GM12891 (cell line): ENCODE data around the gene CTNNA2.

Source experiments
- DNase-seq: peaks from one replicate; pipeline ENCODE4 v3.0.0; 2011; ENCODE audit warnings: low spot score; ENCODE audit not compliant: insufficient read length
- FAIRE-seq: peaks from 2 replicates; lab custom pipeline; 2011; peaks lifted over from hg19 to GRCh38; lab: Jason Lieb, UNC
- PAX5 ChIP-seq: IDR thresholded peaks from 2 replicates; pipeline ENCODE4 v1.6.1; 2011; ENCODE audit warnings: low read length, moderate library complexity, mild to moderate bottlenecking; ENCODE audit not compliant: insufficient read depth, severe bottlenecking
- POLR2A ChIP-seq: IDR thresholded peaks from 2 replicates; pipeline ENCODE4 v1.6.1; 2011; ENCODE audit warnings: low read depth, low read length, control low read depth
- POLR2AphosphoS5 ChIP-seq: IDR thresholded peaks from 2 replicates; pipeline ENCODE4 v1.6.1; 2011; ENCODE audit warnings: low read depth, low read length, control low read depth
- POU2F2 ChIP-seq: IDR thresholded peaks from 2 replicates; pipeline ENCODE4 v1.6.1; 2011; ENCODE audit warnings: low read depth, mild to moderate bottlenecking, control low read depth, low read length, moderate library complexity
- SPI1 ChIP-seq: IDR thresholded peaks from 2 replicates; pipeline ENCODE4 v1.6.1; 2011; ENCODE audit warnings: low read depth, low read length, control low read depth
- TAF1 ChIP-seq: IDR thresholded peaks from 2 replicates; pipeline ENCODE4 v1.6.1; 2011; ENCODE audit warnings: low read depth, low read length, control low read depth

Gene CTNNA2

DNA sequence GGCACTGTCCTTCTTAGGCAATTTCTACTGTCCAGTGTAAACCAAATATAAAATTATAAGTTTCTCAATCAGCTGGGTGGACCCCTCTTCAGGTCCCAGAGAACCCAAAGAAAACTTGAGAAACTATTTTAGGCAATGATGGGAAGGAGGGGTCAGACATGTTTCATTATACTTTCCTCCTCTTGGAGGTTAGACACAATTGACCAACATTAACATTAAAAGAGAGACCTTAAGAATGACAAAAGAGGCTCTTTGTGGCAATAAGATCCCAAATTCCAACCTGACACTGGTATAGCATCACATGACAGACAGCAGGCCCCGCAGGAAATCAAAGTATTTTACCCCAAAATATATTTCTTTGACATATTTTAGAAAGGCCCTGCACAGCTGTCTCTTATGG, 718.6 kb downstream of the CTNNA2 start:
- DNase-seq (no peak), FAIRE-seq (no peak)
- TF ChIP-seq POU2F2 (no peak), TAF1 (no peak), POLR2AphosphoS5 (no peak), PAX5 (no peak), POLR2A (no peak), SPI1 (no peak)

GRCh38 chr2:80233333-80233732, 720.5 kb downstream of the CTNNA2 start:
- no peak for FAIRE-seq
- TF ChIP-seq POLR2AphosphoS5: no peak
- TF ChIP-seq SPI1: no peak
- TF ChIP-seq PAX5: no peak
- TF ChIP-seq TAF1: no peak
- TF ChIP-seq POU2F2: no peak
- TF ChIP-seq POLR2A: no peak
- DNase-seq: no peak

DNA sequence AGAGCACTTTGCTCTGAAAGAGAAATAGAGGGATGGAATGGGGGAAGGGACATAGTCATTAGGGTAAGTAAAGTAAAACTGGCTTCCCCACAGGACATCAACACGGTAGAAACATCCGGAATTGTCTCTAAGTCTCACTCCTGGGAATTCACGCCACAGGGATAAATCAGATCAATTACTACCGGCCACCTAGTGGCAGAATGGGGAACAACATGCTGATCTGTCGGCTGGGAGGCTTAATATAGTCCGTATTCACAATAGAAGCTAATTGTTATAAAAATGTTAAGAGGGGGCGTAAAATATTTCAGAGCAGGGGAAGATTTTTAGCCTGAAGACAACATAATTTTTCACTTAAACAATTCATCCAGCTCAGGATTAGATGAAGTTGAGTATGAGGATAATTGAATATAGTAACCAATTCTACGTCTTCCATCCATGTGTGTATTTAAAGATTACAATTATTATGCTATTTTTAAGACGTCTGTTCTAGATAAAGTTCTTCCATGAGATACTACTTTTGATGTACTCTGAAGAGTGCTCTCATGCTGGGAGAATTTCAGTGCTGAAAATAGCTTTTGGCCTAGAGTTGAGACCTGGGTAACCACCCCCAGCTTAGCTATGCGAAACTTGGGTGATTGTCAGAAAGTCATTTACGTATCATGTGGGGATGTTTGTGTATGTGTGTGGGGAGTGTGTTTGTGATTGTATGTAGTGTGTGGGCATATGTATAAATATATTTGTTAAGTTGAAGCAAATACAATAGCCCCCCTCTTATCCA, 726.0 kb downstream of the CTNNA2 start:
- FAIRE-seq: peak; percentile 13
- DNase-seq: peak; percentile 5

GRCh38 chr2:80242355-80242910, 729.6 kb downstream of the CTNNA2 start:
- TF ChIP-seq SPI1: no peak
- no peak for DNase-seq
- FAIRE-seq: no peak

More for the DNA sequence above, 726.0 kb downstream of the CTNNA2 start:
- TF ChIP-seq PAX5: no peak
- TF ChIP-seq POLR2A: no peak
- no peak for TF ChIP-seq TAF1
- TF ChIP-seq POLR2AphosphoS5: no peak
- no peak for TF ChIP-seq SPI1
- TF ChIP-seq POU2F2: no peak

DNA sequence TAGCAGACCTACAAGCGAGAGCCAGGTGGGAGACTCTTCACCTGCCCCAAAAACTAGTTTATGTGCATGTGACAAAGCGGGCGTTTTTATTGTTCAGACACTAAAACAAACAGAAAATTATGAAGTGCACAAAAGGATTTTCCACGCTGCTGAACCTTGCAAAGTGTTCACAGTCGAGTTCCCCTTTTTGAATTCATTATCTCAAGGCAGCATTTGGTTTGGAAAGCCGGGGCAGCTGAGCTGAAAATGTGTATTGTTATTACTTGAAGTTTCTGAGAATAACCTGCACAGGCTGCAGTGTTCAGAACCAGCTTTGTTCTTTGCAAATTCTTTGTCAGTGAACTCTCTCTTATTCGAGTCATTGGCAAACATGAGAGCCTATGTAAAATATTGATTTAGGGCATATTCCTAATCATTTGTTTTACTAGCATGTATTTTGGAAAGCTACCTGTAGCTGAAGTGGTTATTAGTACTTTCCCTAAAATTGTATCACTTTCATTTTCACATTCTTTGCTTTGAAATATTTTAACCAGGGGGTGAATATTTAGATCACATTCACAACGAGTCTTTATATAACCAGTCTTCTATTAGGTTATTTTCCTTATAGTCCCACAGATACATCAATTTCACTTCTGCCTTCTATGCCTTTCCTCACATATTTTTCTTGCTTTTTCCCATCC, 732.2 kb downstream of the CTNNA2 start:
- DNase-seq: no peak
- FAIRE-seq: no peak
- TF ChIP-seq SPI1 (peak; percentile 72), PAX5 (no peak)

DNA sequence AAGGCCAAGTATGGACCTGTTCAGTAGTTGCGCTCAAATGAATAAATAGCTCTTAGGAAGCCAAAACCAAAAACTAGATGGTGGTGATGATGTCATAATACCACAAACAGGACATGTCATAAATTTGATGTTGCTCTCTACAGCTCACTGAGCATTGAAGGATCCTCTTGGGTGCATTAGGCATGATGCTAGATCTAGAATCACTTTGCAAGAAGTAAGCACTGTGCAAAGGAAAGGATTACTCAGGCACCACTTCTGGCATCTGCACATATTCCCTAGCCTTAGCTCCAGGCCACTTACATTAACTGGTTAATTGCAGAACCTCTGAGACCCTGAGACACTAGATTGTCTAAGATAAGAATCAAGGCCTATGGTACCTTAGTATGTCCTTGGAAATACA, 733.7 kb downstream of the CTNNA2 start:
- FAIRE-seq (no peak), DNase-seq (no peak)
- TF ChIP-seq TAF1 (no peak), POLR2AphosphoS5 (no peak), POLR2A (no peak), SPI1 (no peak), PAX5 (no peak), POU2F2 (no peak)

- DNase-seq: no peak
- TF ChIP-seq POU2F2: no peak
- FAIRE-seq: no peak
These were observed 734.5 kb downstream of the CTNNA2 start for GRCh38 chr2:80247339-80247738.

GRCh38 chr2:80248146-80248545, 735.3 kb downstream of the CTNNA2 start:
- DNase-seq (no peak), FAIRE-seq (no peak)
- TF ChIP-seq POLR2A (no peak), POLR2AphosphoS5 (no peak), TAF1 (no peak), PAX5 (no peak), SPI1 (no peak), POU2F2 (no peak)

DNA sequence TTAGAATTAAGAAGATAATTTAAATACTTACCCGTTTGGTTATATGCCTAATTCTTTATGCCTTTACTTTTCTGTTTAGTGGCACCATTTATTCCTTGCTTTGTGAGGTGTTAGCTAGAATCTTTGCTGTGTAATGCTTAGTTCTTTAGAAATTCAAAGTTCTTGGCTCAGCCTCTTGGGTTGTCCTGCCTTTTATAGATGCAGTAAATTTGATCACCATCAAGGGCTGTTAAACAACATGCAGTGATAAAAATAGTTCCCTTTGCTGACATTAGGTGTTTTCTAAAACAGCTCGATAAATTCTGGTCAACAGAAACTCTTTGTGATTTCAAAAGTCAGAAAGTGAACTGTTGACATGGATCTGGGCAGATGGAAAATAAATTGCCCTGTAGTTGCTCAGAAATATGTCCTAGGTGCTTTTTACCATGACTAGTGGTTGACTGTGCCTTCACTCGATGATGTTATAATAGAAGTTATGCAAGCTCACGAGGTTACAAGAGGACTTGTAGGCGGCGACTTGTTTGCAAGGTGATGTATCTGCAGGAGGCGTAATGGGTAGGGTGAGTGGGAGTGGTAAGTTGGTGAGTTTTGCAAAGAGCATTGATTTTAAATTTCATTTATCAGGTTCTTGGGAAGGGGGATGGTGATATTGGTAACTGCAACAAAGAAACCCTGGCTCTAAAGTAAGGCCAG, 739.6 kb downstream of the CTNNA2 start:
- no peak for DNase-seq
- TF ChIP-seq TAF1 (no peak), POLR2AphosphoS5 (no peak), POLR2A (no peak), PAX5 (no peak), SPI1 (no peak), POU2F2 (no peak)
- no peak for FAIRE-seq

DNA sequence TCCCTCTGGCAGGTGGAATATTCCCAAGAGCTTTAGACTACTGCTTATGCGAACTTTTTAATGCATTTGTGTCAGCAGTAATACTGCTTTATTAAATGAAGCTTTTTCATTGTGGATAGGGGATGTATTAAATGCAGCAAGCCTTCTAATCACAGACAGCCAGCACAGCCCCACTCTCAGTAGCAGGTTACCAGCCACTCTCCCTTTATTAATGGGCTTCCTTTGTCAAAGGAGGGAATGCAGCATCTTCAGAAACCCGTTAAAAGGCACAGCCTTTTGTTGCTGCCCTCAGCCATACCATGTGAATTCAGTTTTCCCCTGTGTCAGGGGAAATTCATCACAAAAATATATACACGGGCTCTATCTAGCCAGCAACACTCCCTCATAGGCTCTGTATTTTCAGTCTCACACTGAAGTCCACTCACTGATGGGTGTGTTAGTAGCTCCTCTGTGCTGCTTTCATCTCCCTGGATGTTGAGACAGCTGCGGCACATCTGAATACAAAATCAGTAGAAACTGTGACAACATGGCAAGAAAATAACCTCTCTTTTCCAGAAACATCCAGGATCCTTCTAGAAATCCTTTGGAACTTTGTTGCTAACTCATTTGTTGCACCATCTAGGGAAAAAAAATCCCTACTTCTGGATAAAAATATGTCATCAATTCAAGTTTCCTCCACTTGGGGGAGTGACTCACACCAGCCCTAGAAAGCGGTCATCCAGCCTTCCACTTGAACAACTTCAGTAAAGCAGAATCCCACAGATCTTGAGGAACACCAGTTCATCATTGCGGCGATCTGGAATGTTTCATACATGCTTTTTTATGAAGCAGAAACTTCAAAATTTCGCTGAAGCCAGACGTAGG, 743.3 kb downstream of the CTNNA2 start:
- no peak for TF ChIP-seq TAF1
- TF ChIP-seq POU2F2: no peak
- TF ChIP-seq POLR2A: no peak
- TF ChIP-seq POLR2AphosphoS5: no peak
- no peak for TF ChIP-seq SPI1
- no peak for TF ChIP-seq PAX5
- FAIRE-seq (no peak), DNase-seq (no peak)
